HG02571 (cell line): Measurements from ENCODE around the gene NOSIP.

ENCODE experiments used
- ATAC-seq: cut with Tn5 transposase; IDR thresholded peaks from one replicate; pipeline ENCODE4 v1.9.1; 2021; ENCODE audit warnings: mild to moderate bottlenecking, moderate library complexity; ENCODE audit not compliant: unreplicated experiment

Gene NOSIP

GRCh38 chr19:49574206-49574755 is 6.1 kb downstream of the NOSIP start:
- no peak for ATAC-seq

GRCh38 chr19:49573425-49573824 is 6.9 kb downstream of the NOSIP start:
- ATAC-seq, result no peak

DNA sequence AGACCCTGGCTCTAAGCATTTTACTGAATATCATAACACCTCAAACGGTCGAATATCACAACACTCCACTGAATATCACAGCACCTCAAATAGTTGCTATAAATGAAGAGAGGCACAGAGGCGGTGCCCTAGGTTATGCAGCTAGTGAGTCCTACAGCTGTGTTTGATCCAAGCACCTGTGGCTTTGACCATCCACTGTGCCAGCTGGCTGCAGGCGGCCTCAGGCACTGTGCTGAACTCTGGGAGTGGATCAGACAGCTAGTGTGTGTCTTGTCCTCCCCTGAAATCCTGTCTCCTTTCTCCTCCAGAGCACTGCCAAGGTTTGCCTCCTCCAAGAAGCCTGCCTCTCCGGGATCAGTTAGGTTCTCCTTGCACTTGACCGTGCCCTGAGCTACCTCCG is 7.3 kb downstream of the NOSIP start:
- no peak for ATAC-seq

DNA sequence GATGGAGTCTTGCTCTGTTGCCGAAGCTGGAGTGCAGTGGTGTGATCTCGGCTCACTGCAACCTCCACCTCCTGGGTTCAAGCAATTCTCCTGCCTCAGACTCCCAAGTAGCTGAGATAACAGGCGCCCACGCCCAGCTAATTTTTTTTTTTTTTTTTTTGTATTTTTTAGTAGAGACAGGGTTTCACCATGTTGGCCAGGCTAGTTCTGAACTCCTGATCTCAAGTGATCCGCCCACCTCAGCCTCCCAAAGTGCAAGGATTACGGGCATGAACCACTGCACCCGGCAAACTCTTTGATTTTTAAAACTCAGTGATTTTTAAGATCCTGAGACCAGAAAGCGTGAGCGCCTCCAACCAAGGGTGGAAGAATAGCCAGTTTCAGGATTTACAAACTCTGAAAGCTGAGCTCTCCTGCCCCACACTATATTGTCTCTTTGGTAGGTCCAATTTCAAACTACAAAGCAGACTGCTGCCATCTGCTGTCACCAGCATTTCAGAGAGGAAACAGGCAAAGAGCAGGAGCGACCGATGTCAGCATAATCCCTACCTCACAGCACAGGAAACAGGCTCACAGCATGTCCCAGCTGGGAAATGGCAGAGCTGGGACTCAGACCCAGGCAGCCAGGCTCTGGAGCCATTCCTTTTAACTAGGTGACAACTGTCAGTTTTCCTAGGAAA is 9.2 kb downstream of the NOSIP start:
- ATAC-seq, result no peak

- no peak for ATAC-seq
Measured at GRCh38 chr19:49570138-49570856, 10.1 kb downstream of the NOSIP start.

DNA sequence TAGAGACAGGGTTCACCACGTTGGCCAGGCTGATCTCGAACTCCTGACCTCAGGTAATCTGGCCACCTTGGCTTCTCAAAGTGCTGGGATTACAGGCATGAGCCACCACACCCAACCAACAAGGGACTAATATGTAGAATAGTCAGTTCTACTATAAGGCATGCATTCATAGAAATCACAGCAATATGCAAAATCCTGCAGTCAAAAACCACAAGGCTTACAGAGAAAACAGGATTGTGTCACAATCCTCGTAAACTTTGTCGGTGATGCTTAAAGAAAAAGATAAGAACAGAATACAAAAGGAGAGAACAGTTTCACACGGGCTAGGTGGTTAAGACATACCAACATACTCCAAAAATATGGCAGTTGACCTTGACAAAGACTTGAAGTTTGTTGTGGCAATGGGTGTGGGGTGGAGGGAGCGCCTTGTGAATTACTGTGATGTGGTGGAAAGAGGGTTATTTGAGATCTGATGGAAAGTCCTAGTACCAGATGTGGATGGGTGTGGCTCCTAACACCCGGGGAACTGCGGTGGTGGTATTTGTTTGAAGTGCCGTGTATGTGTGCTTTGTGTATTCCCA is 12.4 kb downstream of the NOSIP start:
- ATAC-seq, result no peak

DNA sequence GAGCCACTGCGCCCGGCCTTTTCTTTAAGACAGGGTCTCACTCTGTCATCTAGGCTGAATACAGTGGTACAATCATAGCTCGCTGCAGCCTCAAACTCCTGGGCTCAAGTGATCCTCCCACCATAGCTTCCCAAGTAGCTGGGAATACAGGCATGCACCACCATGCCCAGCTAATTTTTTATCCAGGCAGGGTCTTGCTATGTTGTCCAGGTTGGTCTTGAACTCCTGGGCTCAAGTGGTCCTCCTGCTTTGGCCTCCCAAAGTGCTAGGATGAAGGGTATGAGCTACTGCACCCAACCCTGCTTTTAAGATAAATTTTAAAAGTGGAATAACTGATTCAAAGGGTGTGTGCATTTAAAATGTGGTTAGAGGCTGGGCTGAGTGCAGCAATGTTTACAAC is 14.1 kb downstream of the NOSIP start:
- no peak for ATAC-seq

GRCh38 chr19:49565261-49565660 is 15.1 kb downstream of the NOSIP start:
- no peak for ATAC-seq

DNA sequence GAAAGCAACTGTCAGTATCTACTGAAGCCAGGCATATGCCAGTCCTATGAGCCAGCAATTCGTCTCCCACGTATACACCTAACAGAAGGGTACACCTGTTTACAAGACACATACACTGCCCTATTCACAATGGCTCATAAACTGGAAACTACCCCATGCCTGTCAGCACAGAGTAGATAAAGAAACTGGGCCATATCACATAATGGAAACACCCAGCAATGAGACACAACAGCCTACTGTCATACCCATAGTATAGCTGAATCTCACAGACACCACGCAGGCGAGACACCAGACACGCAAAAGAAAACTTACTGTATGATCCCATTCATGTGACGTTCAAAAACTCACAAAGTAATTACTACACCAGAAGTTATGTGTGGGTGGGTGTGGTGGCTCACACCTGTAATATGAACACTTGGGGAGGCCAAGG is 15.7 kb downstream of the NOSIP start:
- no peak for ATAC-seq

- ATAC-seq, result no peak
Measured at GRCh38 chr19:49560358-49560900, 19.9 kb downstream of the NOSIP start.

DNA sequence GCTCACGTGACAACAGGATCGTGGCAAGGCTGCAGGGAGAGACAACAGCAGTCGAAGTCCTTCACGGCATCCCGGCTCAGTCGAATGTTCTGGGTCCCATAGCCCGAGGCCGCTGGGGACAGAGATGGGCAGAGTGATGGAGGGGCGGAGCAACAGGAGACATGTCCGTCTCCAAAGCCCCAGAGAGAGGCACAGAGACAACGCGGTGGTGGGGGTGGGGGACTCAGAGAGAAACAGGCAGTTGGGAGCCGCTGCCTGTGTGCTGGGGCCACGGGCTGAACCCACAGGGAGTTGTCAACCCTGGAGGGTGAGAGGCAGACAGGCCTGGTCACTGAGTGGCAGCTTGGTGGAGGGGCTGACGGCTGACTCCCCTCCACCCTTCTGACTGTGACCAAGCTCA is 20.4 kb downstream of the NOSIP start:
- no peak for ATAC-seq

DNA sequence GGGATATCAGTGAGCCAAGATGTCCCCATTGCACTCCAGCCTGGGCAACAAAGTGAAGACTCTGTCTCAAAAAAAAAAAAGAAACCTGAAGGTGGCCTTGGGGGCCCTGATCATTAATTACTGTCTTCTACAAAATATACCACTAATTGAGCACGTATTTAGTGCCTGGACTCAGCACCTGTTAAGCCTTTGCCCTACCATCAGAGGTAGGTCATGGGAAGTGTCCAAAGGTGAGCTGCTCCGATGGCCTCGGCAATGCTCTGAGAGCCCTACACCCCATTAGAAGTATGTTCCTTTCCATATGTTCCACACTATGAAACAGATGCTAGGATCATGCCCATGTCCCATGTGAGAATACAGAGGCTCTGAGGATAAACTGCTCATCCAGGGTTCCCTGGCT is 20.9 kb downstream of the NOSIP start:
- ATAC-seq, result no peak

DNA sequence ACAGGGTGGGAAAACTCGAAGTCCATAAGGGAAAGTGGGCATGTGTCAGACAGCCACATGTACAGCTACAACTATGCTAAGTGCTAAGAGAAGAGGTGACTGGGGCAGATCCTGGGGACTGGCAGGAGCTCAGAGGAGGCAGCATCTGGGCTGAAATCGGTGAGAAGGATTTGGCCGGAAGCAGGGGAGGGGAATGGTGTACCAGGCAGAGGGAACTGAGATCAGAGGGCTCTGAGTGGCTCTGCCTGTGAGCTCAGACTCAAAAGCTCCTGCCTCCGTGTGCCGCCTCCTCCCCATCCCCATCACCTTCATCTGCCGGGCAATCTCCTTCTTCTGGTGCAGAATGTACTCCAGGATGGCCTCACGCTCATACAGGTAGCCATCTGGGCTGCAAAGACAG is 21.8 kb downstream of the NOSIP start:
- ATAC-seq, result no peak

DNA sequence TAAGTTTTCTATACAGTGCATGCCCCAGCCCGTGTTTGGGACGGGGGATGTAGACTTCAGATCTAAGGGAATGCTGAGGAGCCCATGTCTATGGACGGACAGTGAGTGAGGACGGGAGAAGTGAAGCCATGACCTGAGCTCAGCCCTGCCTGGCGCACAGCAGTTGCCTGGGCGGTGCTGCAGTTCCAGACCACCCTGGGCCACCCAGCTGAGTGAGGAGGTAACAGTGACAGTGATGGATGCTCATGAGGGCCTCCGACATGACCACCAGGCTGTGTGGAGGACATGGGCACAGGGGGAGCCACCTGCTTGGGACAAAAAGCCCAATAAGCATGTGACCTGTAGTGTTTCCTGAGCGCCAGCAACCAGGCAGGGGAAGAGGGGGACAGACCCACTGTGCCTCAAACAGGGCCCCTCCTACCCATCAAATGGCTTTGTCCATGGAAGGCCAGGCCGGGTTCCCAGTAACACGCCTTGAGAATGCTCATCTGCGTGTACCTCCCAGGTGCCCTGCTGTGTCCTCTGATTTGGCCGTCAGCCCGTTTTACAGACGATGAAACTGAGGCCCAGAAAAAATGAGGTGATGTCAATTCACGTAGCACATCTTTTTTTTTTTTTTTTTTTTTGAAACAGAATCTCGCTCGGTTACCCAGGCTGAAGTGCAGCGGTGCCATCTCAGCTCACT is 22.6 kb downstream of the NOSIP start:
- no peak for ATAC-seq

DNA sequence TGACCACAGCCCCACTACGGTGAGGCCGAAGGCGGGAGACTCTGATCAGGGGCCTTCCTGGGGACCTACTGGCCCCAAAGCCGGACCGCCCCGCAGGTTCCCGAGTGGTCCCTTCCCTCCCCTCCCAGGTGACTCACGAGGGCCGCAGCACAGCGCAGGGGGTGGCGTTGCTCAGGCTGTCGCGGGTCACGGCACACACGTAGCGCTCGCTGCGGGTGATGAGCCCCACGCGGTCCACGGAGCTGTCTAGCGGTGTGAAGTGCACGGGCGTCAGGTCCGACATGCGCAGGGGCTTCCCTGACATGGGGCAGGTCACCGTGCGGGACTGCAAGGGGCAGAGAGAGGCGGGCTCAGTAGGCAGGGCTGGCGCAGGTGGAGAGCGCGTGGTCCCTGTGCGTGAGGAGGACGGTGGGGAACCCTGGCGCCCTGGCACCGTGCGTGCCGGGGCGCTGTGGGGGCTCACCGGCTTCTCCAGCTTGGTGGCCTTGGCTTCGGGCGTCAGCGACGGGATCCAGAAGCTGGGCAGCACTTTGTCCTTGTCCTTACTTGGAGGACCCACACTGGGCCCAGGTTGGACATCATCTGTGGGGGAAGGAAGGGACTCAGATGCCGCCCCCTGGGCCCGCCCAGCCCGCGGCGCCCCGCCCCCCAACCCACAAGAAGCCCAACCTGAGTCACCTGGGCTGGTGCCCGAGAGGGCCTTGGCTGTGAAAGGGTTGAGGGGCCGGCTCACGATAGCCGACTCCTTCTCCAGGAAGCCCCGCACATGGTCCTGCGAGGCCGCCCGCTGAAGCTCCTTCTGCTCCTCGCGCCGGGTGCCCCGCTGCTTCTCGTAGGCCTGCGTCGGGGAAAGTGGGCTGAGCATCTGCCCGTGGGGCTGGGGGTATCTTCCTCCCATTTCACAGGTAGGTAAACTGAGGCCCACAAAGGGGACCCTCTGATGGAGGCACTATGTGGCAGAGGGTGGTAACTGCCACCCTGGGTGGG is 23.7 kb downstream of the NOSIP start:
- no peak for ATAC-seq

DNA sequence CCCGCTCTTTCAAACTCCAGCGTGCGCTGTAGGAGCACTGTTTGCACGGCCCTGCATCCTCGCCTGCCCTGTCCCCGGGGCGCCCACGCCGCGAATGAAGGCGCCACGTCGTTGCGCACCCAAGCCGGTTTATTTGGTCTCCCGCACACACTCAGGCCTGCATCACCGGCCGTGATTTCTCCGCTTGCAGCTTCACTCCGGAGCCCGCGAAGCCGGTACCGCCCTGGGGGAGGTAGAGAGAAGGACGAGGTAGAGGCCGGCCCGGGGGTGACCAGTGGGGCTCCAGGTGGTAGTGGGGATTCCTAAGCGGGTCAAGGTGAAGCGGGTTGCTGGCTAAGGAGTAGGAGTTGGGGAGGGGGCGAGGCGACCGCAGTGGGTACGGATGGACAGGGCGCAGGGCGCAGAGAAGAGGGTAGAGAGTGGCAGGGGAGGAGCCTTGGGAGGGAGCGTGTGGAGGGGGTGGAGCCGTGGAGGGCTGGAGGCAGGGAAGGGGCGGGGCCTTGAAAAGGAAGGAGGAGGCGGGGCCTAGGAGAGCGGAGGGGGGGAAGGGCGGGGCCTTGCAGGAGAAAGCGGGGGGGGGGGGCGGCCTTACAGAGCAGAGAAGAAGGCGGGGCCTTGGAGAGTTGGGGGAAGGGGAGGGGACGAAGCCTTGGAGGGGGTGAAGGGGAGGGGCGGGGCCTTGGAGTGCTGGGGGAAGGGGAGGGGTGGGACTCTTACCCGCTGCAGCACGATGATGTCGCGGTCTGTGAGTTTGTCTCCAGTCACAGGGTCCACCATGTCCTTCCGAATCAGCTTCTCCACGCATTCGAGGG is 24.6 kb downstream of the NOSIP start:
- no peak for ATAC-seq

DNA sequence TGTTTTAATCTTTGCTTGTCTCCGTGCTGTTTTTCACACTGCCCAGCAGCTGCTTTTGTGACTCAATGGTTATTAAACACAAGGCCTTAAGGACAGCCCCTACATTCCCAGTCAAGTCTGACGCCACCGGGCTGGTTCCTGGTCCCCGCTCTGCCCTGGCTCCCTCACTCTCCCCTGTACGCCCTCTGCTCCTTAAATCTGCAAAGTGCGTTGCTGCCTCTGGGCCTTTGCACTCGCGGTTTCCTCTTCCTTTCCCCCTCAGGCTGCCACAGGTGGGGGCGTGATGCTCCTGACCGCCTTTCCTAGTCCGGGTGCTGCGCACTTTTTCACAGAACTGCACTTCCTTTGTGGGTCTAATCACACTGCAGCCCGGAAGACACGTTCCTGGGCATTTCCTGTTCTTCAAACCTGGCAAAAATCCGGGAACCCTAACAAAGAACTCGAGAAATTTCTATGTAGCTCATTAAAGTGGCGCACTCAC is 25.6 kb downstream of the NOSIP start:
- ATAC-seq, result no peak

GRCh38 chr19:49553451-49554271 is 26.7 kb downstream of the NOSIP start:
- no peak for ATAC-seq
